Fibroblast of villous mesenchyme (primary cell): ENCODE measurements around the gene NCOR1. TPM values are rescaled to one million over a fixed set of nuclear protein-coding genes. Genes with fewer than 3 reads are reported as not detected.

Source experiments
- DNase-seq: peaks from one replicate; pipeline ENCODE4 v3.0.0-alpha.2; 2010; ENCODE audit warnings: low read depth
- H3K4me3 ChIP-seq: 2 replicates; pipeline ENCODE4 v1.5.1; 2011; ENCODE audit warnings: low read depth, mild to moderate bottlenecking, low read length
- CTCF ChIP-seq: IDR thresholded peaks from 2 replicates; pipeline ENCODE4 v1.5.1; 2012; ENCODE audit warnings: low read depth, mild to moderate bottlenecking, low read length; ENCODE audit not compliant: insufficient read depth
- total RNA-seq: library from RNA; depleted of rRNA; stranded (reverse); fragments of >200 nt; gene quantifications from 2 replicates; pipeline ENCODE4 v1.2.3, GENCODE V29; 2012

Gene NCOR1
- 82.1 and 83.3 TPM in 2 replicates for total RNA-seq

DNA sequence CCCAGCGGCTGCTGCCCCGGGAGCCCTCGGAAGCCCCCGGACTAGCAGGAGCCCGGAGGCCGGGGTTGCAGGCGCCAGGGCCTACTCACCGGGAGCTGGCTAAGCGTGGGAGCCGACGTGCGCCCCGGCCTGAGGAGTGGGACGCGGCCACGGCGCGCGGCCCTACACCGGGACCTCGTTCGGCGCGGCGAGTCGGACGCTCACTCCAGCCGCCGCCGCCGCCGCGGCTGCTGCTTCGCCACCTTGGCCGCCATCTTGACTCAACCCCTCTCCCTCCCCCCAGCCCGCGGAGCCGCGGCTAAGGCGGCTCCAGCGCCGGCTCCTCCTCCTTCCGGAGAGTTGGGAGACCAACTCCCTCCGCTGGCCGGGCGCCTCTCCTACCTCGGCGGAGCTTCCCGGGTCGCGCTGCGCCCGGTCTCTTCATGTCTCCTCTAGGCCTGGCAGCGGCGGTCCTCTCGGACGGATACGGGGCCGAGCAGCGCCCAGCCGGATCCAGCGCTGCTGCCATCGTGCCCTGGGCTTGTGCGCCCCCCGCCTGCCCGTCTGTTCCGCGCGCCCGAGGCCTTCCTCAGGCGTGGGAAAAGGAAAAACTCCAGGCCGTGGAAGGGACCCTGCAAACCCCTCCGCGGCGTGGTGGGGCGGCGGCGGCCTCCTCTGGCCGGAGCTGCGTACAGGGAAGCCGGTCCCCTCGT is at the start of gene NCOR1:
Gene NCOR1 (minus strand): TSS at position 262 of the 692 bp plus-strand sequence. CDS start 20,965 bp downstream, outside the sequence.
- peak; percentile 29 for TF ChIP-seq CTCF
- DNase-seq: peak; percentile 96
- peak within 1 kb of the TSS; percentile 94 for H3K4me3 ChIP-seq

DNA sequence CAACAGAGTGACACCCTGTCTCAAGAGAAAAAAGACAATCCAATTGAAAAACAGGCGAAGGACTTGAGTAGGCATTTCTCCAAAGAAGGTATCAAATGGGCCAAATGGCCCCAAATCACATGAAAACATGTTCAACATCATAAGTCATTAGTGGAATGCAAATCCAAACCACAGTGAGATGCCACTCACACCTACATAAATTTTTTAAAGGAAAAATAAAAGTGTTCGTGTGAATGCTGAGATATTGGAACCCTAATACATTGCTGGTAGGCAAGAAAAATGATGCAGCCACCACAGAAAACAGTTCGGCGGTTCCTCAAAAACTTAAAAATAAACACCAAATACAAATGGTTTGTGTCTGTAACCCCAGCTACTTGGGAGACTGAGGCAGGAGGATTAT is 46.9 kb upstream of the NCOR1 start:
- no peak for TF ChIP-seq CTCF
- DNase-seq: no peak

GRCh38 chr17:16261049-16261448 is 45.7 kb upstream of the NCOR1 start:
- no peak for DNase-seq
- H3K4me3 ChIP-seq: no peak overlapping the region
- TF ChIP-seq CTCF: no peak

More for the DNA sequence above, 46.9 kb upstream of the NCOR1 start:
- no peak overlapping the region for H3K4me3 ChIP-seq

DNA sequence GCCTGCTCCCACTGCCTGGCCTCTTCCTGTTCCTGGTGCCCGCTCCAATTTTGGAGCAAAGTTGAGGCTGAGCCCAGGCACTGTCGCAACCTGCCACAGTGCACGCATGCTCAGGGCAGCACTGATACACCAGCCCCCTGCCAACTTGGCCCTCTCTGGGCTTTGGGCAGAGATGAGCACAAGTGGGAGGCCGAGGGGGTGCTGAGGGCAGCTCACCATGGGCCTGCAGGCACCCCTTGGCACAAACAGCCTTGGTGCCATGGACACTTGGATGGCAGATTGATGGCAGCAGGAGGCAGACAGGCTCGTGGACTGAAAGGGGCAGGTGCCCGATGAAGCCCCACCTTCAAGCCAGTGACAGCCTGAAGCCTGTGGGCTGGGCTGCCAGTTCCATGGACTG is 44.6 kb upstream of the NCOR1 start:
- no peak for TF ChIP-seq CTCF
- DNase-seq: no peak
- no peak overlapping the region for H3K4me3 ChIP-seq

- no peak for TF ChIP-seq CTCF
- DNase-seq: peak; percentile 84
- H3K4me3 ChIP-seq: no peak overlapping the region
Observed at GRCh38 chr17:16258901-16259300, 43.6 kb upstream of the NCOR1 start.

- DNase-seq: peak; percentile 50
- peak overlapping the region; percentile 7 for H3K4me3 ChIP-seq
- TF ChIP-seq CTCF: no peak
Observed at GRCh38 chr17:16255481-16255921, 40.2 kb upstream of the NCOR1 start.
